Lower leg skin (tissue), 4 donors: ENCODE data around the gene C18orf63. TPM values are rescaled to one million over a fixed set of nuclear protein-coding genes. Genes with fewer than 3 reads are reported as not detected.

ENCODE experiments used
- DNase-seq, 2 donors: peaks; one replicate each; pipeline ENCODE4 v3.0.0-alpha.2; 2019; ENCODE audit warnings: low spot score in 2 of 2
- H3K4me3 ChIP-seq: fragments of 200-600 bp; sonication (generic); 2 replicates; pipeline ENCODE4 v1.5.1; 2017; ENCODE audit warnings: mild to moderate bottlenecking, low read depth; ENCODE audit not compliant: poor library complexity, severe bottlenecking
- CTCF ChIP-seq, 3 donors: fragments of 450-650 bp; IDR thresholded peaks; one replicate each; pipeline ENCODE4 v1.5.1; 2016; ENCODE audit warnings: antibody characterized with exemption in 3 of 3, mild to moderate bottlenecking in 3 of 3, moderate library complexity in 2 of 3
- POLR2A ChIP-seq, 2 donors: fragments of 450-650 bp; IDR thresholded peaks; one replicate each; pipeline ENCODE4 v1.6.1; 2016 to 2017; ENCODE audit warnings: antibody characterized with exemption in 2 of 2, mild to moderate bottlenecking in 1 of 2, moderate library complexity in 1 of 2
- WGBS, 2 donors: methylation state at CpG; one replicate each; pipeline ENCODE4 v1.1.5; 2018; 5-methylcytosine and 5-hydroxymethylcytosine counted together
- intact Hi-C: fragments of 100-400 bp; cut with DNase I; formaldehyde crosslinking; loops from one replicate; pipeline ENCODE4 v1.15.0; 2023; ENCODE audit warnings: low total_unique reads
- total RNA-seq, 4 donors: library from RNA; depleted of rRNA; stranded (reverse); fragments of >200 nt; gene quantifications; one replicate each; pipeline ENCODE4 v1.1.0, GENCODE V29; 2016

The C18orf63 gene
- total RNA-seq, 4 donors from 2014 or later = not detected

GRCh38 chr18:74278983-74279382 is 36.7 kb upstream of the C18orf63 start:
- 87 to 91% methylated on average over 7 of the region's 7 CpGs for WGBS, 2 donors
- DNase-seq = peak in 1 of 2 donors; percentile 53
- intact Hi-C loops = no loop called here
- no peak for TF ChIP-seq POLR2A (IDR thresholded peaks at IDR 0.05)
- TF ChIP-seq CTCF (IDR thresholded peaks at IDR 0.05) = no peak
- no peak overlapping the region for H3K4me3 ChIP-seq

- 62 to 65% methylated on average over 4 of the region's 4 CpGs for WGBS, 2 donors
- DNase-seq = peak in 1 of 2 donors; percentile 76
- H3K4me3 ChIP-seq = no peak overlapping the region
- intact Hi-C loops = no loop called here
- TF ChIP-seq POLR2A (IDR thresholded peaks at IDR 0.05) (no peak), CTCF (IDR thresholded peaks at IDR 0.05) (no peak)
These were observed 34.3 kb upstream of the C18orf63 start for GRCh38 chr18:74281011-74281979.

- TF ChIP-seq POLR2A (IDR thresholded peaks at IDR 0.05) = no peak
- no peak for TF ChIP-seq CTCF (IDR thresholded peaks at IDR 0.05)
- 61 to 62% methylated on average over 12 of the region's 12 CpGs for WGBS, 2 donors
- DNase-seq = peak; percentile 73 to 83
- intact Hi-C loops = no loop called here
- no peak overlapping the region for H3K4me3 ChIP-seq
These were observed 33.5 kb upstream of the C18orf63 start for GRCh38 chr18:74281980-74282754.

- no peak overlapping the region for H3K4me3 ChIP-seq
- WGBS, 2 donors = 71 to 82% methylated on average over 10 of the region's 10 CpGs
- intact Hi-C loops = no loop called here
- peak in 1 of 2 donors; percentile 73 for DNase-seq
- TF ChIP-seq CTCF (IDR thresholded peaks at IDR 0.05) = no peak
- TF ChIP-seq POLR2A (IDR thresholded peaks at IDR 0.05) = no peak
These were observed 32.7 kb upstream of the C18orf63 start for GRCh38 chr18:74282755-74283554.

- TF ChIP-seq CTCF (IDR thresholded peaks at IDR 0.05) = no peak
- TF ChIP-seq POLR2A (IDR thresholded peaks at IDR 0.05) = no peak
- 85 to 89% methylated on average over 10 of the region's 10 CpGs for WGBS, 2 donors
- peak in 1 of 2 donors; percentile 62 for DNase-seq
- H3K4me3 ChIP-seq = no peak overlapping the region
- intact Hi-C loops = no loop called here
These were observed 32.0 kb upstream of the C18orf63 start for GRCh38 chr18:74283646-74284045.
